ENCODE data around the gene ANKH. TPM values are rescaled to one million over a fixed set of nuclear protein-coding genes. Genes with fewer than 3 reads are reported as not detected.
A peak's percentile ranks its signal among the peaks of the same experiment; 100 is the strongest.

The ANKH gene
- total RNA-seq, 6 donors from 2014 or later: 17.2 to 66.7 (median 24.5) TPM

DNA sequence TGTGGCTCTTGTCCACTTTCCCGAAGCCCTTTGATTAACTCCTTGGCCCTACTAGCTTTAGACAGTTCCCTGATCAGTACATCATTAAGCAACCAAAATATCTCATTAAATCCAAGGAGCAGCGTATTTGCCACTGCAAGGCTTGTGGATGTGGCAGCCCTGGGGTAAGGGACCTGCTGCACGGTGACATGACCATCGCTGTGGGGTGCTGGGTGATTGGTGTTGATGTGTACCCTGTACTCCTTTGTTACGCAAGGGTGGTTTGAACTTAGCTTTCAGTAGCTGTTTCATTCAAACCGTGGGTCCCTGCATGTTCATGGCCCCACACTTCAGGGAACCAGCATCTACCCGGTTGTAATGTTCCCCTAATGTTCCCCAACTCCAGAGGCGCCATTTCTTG is 166.0 kb downstream of the ANKH start:
- no peak for TF ChIP-seq EP300 (IDR thresholded peaks at IDR 0.05)
- TF ChIP-seq CTCF (IDR thresholded peaks at IDR 0.05): no peak
- no peak for TF ChIP-seq POLR2AphosphoS5 (IDR thresholded peaks at IDR 0.05)
- no peak for TF ChIP-seq POLR2A (IDR thresholded peaks at IDR 0.05)
- no peak for ATAC-seq (ENCODE audit: low FRiP score in 2 of 2)
- DNase-seq: no peak

DNA sequence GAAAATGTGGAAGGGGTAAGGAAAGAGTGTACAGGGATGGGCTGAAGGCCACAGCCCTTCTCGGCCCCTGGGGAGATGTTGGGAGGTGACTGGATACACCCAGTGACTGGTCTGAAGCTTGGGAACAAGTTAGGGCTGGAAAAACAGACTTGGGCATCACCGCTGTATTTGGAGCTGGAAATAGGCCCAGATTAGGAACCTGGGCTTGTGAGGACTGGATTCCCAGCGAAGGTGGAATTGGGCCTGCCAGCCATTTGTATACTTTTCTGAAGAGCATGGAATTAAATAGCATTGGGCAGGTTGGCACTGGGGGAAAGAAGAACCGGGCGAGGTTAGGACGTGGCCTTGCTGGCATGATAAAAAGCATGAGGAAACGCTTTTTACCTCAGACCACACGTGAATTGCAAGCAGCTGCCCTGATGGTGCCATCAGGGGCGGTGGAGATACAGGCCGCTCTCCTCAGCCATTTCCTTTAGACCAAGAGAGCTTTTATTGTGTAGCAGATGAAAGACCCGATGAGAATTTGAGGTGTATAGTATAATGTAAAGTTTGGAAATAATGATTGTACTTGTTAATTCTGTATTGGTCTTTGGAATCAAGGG is 169.2 kb downstream of the ANKH start:
- Histone ChIP-seq H3K27me3 (no peaks in the 10 kb centered on the region), H3K9me3 (no peaks in the 10 kb centered on the region), H3K4me3 (no peak overlapping the region), H3K4me1 (peaks cover 0 to 5% (median 0%) of the 10 kb centered on the region in 4 donors), H3K36me3 (peaks cover 0 to 66% (median 11%) of the 10 kb centered on the region in 4 donors), H3K27ac (no peak overlapping the region)
- ATAC-seq (ENCODE audit: low FRiP score in 2 of 2): no peak
- TF ChIP-seq CTCF (IDR thresholded peaks at IDR 0.05): no peak
- TF ChIP-seq POLR2AphosphoS5 (IDR thresholded peaks at IDR 0.05): no peak
- TF ChIP-seq POLR2A (IDR thresholded peaks at IDR 0.05): no peak
- no peak for TF ChIP-seq EP300 (IDR thresholded peaks at IDR 0.05)
- 79 to 87% methylated on average over 11 of the region's 11 CpGs for WGBS, 2 donors
- no peak for DNase-seq

More for the DNA sequence above, 166.0 kb downstream of the ANKH start:
- Histone ChIP-seq H3K4me1 (peaks cover 0 to 5% (median 0%) of the 10 kb centered on the region in 4 donors), H3K4me3 (no peak overlapping the region), H3K9me3 (no peaks in the 10 kb centered on the region), H3K27ac (no peak overlapping the region), H3K36me3 (peaks cover 0 to 69% (median 21%) of the 10 kb centered on the region in 4 donors), H3K27me3 (no peaks in the 10 kb centered on the region)
- 94% methylated on average over 8 of the region's 8 CpGs for WGBS, 2 donors

DNA sequence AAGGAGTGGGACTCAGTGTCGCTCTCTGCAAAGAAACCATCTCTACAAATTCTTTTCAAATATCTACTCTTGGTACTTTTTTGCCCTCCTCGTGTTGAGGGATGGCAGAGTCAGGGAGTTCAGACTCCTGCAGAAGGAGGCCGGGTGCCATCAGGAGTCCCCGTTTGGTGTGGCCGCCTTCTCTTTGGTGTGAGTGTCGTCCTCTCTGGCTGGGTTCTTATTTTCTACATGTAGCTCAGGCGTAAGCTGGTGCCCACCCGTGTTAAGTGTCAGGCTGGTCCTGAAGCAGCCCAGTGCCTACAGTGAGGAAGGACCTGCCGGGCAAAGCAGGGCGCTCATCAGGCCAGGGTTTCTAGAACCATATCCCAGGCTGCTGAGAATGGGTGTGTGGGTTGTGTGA is 170.0 kb downstream of the ANKH start:
- ATAC-seq (ENCODE audit: low FRiP score in 2 of 2) (no peak), DNase-seq (no peak)
- Histone ChIP-seq H3K36me3 (peaks cover 0 to 62% (median 13%) of the 10 kb centered on the region in 4 donors), H3K27ac (no peak overlapping the region), H3K27me3 (no peaks in the 10 kb centered on the region), H3K4me3 (no peak overlapping the region), H3K4me1 (peaks cover 0 to 4% (median 0%) of the 10 kb centered on the region in 4 donors), H3K9me3 (no peaks in the 10 kb centered on the region)
- 97 to 99% methylated on average over 10 of the region's 10 CpGs for WGBS, 2 donors
- no peak for TF ChIP-seq POLR2AphosphoS5 (IDR thresholded peaks at IDR 0.05)
- no peak for TF ChIP-seq CTCF (IDR thresholded peaks at IDR 0.05)
- TF ChIP-seq EP300 (IDR thresholded peaks at IDR 0.05): no peak
- no peak for TF ChIP-seq POLR2A (IDR thresholded peaks at IDR 0.05)

- Histone ChIP-seq H3K4me3 (no peak overlapping the region), H3K9me3 (no peaks in the 10 kb centered on the region), H3K27ac (no peak overlapping the region), H3K4me1 (no peaks in the 10 kb centered on the region), H3K36me3 (peaks cover 0 to 61% (median 13%) of the 10 kb centered on the region in 4 donors), H3K27me3 (no peaks in the 10 kb centered on the region)
- 72 to 76% methylated on average over 13 of the region's 13 CpGs for WGBS, 2 donors
- DNase-seq (peak in 1 of 2 donors; percentile 42), ATAC-seq (ENCODE audit: low FRiP score in 2 of 2) (peak; percentile 58)
- no peak for TF ChIP-seq POLR2AphosphoS5 (IDR thresholded peaks at IDR 0.05)
- no peak for TF ChIP-seq CTCF (IDR thresholded peaks at IDR 0.05)
- no peak for TF ChIP-seq EP300 (IDR thresholded peaks at IDR 0.05)
- TF ChIP-seq POLR2A (IDR thresholded peaks at IDR 0.05): no peak
Observed at GRCh38 chr5:14700478-14701436, 170.8 kb downstream of the ANKH start.
